ENCODE data around the gene ZFAND4.
"Not testable (repeated sequence)": the region's sequence is repeated elsewhere in the genome, so short reads cannot be mapped to it uniquely, and the experiment has no call there.

The ZFAND4 gene

DNA sequence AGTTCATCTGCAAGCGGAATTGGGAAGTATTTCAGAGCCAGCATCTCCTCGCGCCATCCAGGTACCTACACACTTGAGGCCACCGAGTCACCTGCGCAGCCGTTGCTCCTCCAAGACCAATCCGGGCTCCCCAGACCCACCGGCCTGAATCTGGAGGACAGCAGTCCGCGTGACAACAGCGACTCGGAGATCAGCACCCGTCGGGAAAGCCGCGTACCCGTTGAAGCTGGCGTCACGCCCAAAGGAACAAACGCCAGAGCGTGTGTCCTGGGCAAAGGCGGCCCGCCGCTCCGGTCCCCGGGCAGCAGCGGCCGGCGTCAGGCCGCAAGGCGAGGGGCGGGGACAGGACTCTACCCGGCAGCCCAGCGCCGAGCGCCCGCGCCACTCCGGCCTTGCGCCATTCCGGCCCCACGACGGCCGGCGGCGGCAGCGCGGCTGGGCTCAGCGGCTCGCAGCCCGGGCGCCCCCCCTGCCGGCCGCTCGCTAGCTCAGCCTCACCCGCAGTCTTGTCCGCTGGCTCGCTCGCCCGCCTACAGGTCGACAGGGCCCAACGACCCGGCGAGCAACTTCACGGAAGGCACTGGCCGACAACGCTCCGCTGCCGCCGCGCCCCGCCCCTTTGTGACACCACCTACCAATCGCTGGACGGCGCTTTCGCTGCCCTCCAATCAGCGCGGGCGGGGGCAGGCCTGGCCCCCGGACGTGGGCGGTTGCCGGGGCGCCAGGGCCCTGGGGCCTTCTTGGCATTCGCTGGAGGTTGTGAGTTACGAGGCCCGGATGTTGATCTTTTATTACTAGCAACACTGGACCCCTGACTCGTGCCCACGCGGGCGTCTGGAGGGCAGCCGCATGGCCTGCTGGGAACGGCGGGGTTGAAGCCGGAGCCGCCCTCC lies at the start of gene ZFAND4:
Gene ZFAND4 (minus strand): TSS at position 592 of the 893 bp plus-strand sequence. CDS start 9,047 bp downstream, outside the sequence.
- peak; percentile 90 for DNase-seq (ENCODE audit: low read depth, low spot score)

DNA sequence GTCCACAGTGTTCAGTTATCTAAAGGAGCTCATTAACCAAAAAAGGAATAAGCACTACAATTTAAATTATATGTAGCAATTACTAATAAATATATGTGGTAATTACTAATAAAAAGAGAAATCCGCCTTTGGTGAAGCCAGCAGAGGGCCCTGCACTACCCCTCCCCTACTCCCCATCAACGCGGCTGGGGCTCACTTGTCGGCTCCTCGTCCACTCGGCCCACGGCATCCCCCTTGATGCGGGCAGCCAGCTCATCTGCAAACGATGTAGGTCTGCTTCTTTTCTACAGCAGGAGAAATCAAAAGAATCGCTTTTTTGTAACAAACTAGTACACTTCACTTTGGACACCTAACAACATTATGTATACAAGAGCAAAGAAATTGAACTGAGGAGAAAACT lies 48.9 kb upstream of the ZFAND4 start:
- not testable (repeated sequence) for DNase-seq (ENCODE audit: low read depth, low spot score)

DNA sequence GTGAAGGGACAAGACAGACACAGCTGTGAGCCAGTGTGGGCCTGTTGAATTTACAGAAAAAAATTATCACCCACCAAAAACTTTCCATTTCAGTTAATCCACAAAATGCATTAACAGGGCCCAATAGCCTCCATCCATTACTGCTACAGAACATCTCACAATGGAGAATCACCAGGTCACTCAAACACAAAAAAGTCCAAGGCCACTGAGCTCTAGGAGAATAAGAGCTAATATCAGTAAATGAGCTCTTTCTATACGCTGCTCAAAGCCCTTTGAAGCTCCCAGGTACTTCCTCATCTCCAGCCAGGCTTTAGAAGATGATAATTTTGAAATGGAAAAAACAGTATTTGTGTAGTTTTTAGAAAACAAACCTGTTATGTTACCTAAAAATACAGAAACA lies 45.1 kb upstream of the ZFAND4 start:
- DNase-seq (ENCODE audit: low read depth, low spot score), result not testable (repeated sequence)

DNA sequence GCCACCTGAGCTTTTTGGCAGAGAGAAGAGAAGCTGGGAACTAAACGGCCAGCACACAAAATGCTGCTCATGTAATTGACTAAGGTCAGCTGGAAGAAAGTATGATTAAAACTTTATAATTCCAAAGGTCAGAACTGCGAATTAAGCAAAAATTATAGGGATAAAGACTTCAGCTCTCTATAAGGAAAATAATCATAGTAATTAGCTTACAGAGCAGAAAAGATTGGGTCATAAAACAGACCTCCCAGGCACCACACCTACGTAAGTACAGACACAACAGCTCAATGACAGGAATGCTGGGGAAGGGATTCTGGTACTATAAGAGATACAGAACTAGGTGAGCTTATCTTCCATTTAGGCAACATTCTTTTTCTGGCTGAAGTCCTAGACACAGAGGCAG lies 44.5 kb upstream of the ZFAND4 start:
- DNase-seq (ENCODE audit: low read depth, low spot score), result not testable (repeated sequence)

DNA sequence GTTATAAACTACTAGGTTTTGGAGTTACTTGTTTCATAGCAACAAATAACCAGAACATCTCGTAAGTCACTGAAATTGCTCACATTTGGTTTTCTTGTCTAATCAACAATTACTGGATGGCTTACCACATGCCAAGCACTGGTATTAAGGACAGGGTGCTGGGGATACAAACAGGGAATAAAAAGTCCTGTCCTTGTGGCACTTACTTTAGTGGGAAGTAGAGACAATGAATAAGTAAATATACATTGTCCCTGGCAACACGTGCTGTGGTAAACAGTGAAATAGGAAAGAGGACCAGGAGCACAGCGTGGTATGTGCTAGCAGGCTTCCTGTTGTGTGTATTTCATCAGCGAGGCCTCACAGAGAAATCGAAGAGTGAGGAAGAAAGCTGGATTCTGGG lies 38.7 kb upstream of the ZFAND4 start:
- not testable (repeated sequence) for DNase-seq (ENCODE audit: low read depth, low spot score)

DNA sequence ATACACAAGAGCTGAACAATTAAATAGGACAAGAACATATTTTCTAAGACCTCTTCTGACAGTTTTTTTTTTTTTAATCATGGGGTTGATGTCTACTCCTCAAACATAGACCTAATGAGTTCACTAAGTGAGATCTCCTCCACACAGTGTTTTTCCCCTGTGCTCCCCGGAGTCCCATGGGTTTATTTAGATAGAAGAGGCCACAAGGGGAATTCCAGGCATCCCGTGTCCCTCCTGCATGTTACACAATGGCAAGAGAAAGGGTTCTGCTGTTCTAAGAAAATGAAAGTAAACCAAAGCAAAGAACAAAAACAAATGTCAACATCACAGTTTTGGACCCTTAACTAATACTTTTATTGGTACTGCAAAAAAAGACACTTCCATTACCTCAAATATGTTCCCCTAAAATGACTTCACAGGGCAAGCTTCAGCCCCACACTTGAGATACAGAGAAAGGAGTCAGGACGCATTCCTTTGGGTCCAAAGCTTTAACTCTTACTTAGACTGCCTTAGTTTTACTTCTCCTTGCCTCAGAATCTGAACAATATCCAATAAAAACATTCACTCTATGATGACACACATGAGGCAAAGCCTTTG lies 37.7 kb upstream of the ZFAND4 start:
- not testable (repeated sequence) for DNase-seq (ENCODE audit: low read depth, low spot score)

DNA sequence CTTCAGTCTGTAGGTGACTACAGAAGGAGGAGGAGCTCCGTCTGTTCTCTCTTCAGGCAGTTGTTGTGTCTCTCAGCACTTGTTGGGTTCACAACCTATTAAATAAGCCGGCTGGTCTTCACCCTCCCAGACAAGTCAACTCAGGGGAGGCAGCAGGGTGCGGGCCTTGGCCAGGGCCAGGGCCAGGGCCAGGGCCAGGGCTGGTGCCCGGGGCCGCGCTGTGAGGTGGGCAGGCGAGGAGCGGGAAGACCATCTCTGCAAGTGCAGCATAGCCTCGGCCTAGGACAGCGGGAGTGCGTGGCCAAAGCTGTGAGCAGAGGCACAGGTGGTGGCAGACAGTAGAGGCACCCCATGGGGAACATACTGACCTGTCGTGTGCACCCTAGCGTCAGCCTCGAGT lies 5.9 kb upstream of the ZFAND4 start:
- not testable (repeated sequence) for DNase-seq (ENCODE audit: low read depth, low spot score)

DNA sequence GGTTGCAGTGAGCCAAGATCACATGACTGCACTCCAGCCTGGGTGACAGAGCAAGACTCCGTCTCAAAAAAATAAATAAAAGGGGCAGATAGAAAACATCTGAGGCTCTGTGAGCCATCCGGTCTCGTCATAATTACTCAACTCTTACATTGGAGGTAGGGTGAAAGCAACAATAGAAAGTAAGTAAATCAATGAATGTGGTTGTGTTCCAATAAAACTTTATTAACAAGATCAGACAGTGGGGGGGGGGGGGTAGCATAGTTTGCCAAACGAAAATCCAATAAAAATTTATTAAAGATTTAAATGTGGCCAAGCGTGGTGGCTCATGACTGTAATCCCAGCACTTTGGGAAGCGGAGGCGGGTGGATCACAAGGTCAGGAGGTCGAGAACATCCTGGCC lies 2.8 kb upstream of the ZFAND4 start:
- DNase-seq (ENCODE audit: low read depth, low spot score), result no peak

DNA sequence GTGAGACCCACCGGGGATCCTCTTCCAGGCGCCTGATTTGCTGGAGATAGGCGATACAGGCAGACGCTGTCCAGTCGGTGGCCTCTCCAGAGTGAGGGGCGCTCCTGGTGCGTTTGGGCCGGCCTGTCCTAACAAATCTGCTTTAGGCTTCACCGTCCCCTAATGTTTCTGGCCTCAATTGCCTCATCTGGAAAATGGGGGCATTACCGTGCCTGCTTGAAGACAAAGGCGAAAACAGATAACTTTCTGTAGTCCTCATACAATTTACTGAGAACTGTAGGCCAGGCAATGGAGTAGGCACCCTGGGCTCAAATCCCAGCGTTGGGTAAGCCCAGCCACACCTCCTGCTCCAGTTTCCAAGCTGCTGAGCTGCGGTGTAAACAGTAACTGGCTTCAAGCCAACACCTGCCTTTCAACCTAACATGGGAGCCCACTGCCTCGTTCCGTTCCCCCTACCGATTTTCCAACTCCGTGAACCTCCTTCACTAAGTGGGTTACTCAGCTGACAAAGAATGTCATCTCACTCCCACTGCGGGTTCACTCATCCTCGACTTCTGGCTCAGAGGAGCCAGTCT lies 589 bp upstream of the ZFAND4 start:
- no peak for DNase-seq (ENCODE audit: low read depth, low spot score)

DNA sequence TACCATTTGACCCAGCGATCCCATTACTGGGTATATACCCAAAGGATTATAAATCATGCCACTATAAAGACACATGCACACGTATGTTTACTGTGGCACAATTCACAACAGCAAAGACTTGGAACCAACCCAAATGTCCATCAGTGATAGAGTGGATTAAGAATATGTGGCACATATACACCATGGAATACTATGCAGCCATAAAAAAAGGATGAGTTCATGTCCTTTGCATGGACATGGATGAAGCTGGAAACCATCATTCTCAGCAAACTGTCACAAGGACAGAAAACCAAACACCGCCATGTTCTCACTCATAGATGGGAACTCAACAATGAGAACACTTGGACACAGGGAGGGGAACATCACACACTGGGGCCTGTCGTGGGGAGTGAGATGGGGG lies 1.3 kb downstream of the ZFAND4 start:
- not testable (repeated sequence) for DNase-seq (ENCODE audit: low read depth, low spot score)

DNA sequence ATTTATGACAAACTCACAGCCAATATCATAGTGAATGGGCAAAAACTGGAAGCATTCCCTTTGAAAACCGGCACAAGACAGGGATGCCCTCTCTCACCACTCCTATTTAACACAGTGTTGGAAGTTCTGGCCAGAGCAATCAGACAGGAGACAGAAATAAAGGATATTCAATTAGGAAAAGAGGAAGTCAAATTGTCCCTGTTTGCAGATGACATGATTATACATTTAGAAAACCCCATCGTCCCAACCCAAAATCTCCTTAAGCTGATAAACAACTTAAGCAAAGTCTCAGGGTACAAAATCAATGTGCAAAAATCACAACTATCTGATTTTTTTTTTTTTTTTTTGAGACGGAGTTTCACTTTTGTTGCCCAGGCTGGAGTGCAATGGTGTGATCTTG lies 2.7 kb downstream of the ZFAND4 start:
- DNase-seq (ENCODE audit: low read depth, low spot score), result not testable (repeated sequence)

DNA sequence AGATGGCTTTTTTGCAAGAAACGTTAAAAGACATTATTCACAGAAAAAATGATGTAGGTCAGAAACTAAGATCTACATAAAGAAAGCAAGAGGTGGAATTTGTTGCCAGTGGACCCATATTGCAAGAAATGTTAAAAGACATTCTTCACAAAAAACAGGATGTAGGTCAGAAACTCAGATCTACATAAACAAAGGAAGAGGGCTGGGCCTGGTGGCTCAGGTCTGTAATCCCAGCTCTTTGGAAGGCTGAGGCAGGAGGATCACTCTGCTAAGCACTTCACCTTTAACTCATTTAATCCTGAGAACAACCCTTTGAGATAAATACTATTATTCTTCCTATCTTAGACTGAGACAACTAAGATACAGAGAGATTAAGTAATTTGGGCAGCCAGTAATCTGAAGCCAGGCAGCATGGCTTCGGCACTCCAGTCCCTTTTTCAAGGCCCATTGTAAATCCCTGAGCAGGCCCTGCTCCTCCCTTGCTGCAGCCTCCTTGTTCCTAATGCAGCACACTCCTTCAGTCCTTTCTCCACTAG lies 11.6 kb downstream of the ZFAND4 start:
- no peak for DNase-seq (ENCODE audit: low read depth, low spot score)

DNA sequence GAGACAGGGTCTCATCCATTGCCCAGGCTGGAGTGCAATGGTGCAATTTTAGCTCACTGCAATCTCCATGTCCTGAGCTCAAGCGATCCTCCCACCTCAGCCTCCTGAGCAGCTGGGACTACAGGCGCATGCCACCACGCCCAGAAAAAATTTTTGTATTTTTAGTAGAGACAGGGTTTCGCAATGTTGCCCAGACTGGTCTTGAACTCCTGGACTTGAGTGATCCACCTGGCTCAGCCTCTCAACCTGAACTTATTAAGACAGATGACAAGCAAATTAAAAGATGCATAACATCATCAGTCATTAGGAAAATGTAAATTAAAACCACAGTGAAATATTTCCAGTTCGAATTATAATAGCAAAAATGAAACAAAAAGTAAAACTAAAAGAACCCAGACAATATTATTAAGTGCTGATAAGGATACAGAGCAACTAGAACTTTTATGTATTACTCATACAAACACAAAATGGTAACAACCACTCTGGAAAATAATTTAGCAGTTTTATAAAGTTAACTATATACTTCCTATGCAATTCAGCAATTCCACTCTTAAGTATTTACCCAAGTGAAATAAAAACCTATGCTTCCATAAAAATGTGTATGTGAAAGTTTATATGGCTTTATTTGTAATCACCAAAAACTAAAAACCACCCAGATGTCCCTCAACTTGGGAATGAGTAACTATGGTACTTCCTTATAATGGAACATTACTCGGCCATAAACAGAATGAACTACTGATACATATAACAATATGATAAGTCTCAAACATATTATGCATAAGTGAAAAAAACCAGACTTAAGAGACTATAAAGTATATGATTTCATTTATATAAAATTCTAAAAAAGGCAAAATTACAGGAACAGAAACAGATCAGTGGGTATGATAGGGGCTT lies 15.3 kb downstream of the ZFAND4 start:
- no peak for DNase-seq (ENCODE audit: low read depth, low spot score)

DNA sequence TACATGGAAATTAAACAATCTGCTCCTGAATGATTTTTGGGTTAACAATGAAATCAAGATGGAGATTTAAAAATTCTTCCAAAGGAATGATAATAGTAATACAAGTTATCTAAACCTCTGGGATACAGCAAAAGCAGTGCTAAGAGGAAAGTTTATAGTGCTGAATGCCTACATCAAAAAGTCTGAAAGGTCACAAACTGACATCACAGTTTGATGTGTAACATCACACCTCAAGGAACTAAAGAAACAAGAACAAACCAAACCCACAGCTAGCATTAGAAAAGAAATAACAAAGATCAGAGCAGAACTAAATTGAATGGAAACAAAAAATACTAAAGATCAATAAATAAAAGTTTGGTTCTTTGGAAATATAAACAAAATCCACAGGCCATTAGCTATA lies 17.4 kb downstream of the ZFAND4 start:
- DNase-seq (ENCODE audit: low read depth, low spot score), result no peak

DNA sequence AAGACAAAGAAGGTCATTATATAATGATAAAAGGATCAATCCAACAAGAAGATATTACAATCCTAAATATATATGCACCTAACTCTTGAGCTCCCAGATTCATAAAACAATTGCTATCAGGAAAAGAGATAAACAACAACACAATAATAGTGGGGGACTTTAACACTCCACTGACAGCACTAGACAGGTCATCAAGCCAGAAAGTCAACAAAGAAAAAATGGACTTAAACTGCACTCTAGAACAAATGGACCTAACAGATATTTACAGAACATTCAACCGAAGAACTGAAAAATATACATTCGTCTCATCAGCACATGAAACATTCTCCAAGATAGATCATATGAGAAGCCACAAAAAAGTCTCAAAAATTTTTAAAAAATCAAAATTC lies 17.8 kb downstream of the ZFAND4 start:
- not testable (repeated sequence) for DNase-seq (ENCODE audit: low read depth, low spot score)

DNA sequence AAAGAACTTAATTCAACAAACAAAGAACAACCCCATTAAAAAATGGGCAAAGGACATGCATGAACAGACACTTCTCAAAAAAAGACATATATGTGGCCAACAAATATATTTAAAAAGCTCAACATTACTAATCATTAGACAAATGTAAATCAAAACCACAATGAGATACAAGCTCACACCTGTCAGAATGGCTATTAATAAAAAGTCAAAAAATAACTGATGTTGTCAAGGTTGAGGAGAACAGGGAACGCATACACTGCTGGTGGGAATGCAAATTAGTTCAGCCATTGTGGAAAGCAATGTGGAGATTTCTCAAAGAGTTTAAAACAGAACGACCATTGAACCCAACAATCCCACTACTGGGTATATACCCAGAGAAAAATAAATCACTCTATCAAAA lies 19.1 kb downstream of the ZFAND4 start:
- no peak for DNase-seq (ENCODE audit: low read depth, low spot score)

DNA sequence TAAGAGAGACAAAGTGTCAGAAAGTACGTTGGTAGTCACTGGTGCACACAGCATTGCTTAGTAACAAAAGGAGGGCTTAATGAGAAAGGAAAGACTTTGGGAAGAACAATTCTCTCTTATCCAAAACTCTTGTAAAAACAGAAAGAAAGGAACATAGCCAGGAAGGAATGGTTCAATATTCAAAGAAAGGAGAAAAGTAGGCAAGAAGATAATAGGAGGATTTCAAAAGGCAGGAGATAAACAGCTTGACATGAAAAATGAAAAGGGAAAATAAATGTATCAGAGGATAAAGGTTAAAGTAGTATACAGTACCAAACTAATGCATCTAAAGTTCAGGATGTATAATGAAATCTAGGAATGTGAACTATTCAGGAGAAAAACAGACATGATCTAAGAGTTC lies 20.1 kb downstream of the ZFAND4 start:
- no peak for DNase-seq (ENCODE audit: low read depth, low spot score)

DNA sequence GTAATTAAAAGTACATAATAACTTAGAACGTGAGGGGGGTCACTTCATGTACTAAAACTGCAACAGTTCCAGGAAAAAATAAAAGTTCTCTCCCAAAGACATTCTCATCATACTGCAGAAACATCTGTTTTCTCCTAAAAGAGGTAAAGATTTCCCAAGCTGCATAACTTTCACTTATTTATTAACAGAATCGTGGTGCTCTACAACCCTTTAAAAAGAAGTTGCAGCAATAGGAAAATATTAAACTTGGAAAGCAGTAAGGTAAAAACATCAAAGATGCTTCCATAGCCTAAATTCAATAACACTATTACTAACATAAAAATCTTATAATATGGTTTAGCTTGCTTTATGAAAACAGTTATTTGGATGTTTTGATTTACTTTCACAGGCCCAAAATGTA lies 23.3 kb downstream of the ZFAND4 start:
- no peak for DNase-seq (ENCODE audit: low read depth, low spot score)

DNA sequence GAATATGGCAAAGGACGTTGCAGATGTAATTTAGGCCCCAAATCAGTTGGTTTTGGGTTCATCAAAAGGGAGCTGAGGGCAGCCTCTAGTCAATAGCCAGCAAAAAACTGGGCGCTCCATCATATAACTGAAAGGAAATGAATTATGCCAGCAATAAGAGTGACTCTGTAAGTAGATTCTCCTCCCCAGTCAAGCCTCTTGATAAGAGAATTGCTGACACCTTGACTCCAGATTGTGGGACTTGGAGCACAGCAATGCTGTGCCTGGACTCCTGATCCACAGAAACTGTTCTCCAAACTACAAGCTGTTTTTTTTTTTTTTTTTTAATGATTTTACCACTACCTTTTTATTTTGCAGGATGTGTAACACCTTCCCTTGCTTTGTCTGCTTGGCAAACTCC lies 25.5 kb downstream of the ZFAND4 start:
- no peak for DNase-seq (ENCODE audit: low read depth, low spot score)

DNA sequence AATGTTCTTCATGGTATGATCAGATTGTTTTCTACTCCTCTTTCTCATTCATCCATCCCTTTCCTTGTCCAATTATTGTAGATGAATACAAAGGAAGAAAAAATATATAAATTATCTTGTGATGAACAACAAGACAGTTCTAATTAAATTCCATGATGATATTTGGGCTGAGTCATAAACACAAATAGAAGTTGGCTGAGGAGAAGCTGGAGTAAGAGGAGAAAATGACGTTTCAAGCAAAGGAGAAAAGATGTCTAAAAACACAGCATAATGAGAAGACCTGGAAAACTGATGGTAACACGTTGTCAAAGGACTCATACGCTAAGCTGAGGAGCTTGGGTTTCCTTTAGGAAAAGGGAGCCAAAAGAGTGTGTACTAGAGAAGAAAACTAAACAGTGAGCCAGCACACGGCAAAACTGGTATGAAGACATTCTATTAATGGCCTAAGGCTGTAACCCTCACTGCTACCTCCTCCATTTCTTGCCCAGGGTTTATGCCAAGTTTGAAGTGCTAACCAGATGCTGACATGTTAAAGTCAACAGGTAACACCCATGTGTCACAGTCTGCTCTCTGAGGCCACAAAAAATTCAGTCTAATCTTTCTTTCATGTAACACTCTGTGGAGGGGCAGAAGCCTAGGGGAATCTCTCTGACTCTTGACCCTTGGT lies 26.1 kb downstream of the ZFAND4 start:
- no peak for DNase-seq (ENCODE audit: low read depth, low spot score)

DNA sequence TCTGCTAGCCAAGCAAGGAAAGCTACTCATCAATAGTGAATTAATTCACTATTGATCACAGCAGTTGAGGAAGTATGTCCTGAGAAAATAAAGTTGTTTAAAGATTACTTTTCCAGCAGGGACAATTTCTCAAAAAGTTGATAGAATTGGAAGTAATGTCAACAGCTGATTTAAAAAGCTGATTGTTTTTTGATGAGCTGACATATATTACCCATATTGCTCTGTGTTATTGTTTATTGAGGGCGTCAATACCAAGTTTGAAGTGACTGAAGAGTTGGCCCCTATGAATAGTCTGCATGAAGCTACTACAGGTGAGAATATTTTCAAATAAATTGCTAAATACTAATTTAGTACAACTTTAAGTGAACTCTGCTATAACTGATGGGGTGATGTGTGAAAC lies 28.0 kb downstream of the ZFAND4 start:
- no peak for DNase-seq (ENCODE audit: low read depth, low spot score)

Measured in smooth muscle cell of the brain vasculature (primary cell).